Measurements from ENCODE around the gene AHCY.
"Not testable (repeated sequence)": the region's sequence is repeated elsewhere in the genome, so short reads cannot be mapped to it uniquely, and the experiment has no call there.

Gene AHCY

DNA sequence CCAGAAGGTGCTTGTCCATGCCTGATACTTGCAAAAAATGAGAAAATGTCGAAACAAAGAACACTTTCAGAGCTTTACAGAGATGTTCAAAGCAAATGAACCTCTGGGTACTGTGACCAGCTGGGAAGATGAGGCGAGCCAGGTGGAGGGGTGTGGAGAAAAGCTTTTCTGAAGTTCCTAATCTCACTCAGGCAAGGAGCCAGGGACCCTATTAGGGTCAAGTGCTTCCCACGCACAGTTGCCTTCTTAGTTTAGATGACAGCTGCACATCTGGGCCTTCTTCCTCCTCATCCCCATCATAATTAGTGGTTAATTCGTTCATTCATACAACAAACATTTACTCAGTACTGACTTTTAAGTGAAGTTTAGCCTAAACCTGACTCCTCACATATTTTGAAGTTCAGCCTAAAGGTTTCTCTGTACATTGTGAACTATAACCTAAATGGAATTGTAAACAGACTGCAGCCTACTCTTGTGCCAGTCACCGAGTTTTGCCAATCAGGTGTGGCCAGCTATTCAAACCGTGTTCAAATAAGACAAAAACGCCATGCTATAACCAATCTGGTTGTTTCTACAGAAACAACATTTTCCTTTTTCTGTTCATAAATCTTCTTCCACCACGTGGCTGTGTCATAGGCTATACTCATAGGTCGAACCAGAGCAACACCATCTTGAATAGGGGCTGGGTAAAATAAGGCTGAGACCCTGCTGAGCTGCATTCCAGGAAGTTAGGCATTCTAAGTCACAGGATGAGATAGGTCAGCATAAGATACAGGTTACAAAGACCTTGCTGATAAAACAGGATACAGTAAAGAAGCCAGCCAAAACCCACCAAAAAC is 19.3 kb upstream of the AHCY start:
- DNase-seq (ENCODE audit: low read depth): no peak

- no peak for DNase-seq (ENCODE audit: low read depth)
Measured at GRCh38 chr20:34320861-34321260, 17.7 kb upstream of the AHCY start.

DNA sequence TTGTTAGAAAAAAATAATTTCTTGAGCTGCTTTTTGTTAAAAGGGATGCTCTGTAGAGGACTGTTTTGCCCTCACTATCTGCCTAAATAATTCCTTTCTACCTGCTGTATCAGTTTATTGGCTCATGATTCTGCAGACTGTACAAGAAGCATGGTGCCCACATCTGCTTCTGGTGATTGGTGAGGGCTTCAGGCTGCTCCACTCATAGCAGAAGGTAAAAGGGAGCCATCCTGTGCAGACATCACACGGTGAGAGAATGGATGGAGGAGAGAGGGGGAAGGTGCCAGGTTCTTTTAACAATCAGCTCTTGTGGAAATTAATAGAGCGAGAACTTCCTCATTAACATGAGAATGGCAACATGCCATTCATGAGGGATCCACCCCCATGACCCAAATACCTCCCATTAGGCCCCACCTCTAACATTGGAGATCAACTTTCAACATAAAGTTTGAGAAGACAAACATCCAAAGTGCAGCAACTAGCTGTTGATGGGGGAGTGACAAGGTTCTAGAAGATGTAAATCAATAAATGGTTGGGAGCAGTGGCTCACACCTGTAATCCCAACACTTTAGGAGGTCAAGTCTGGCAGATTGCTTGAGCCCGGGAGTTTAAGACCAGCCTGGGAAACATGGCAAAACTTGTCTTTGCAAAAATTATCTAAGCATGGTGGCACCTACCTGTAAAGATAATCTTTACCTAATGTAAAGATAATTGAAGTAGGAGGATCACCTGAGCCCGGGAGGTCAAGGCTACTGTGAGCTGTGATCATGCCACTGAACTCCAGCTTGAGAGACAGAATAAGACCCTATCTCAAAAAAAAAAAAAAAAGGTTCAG is 15.7 kb upstream of the AHCY start:
- no peak for DNase-seq (ENCODE audit: low read depth)

DNA sequence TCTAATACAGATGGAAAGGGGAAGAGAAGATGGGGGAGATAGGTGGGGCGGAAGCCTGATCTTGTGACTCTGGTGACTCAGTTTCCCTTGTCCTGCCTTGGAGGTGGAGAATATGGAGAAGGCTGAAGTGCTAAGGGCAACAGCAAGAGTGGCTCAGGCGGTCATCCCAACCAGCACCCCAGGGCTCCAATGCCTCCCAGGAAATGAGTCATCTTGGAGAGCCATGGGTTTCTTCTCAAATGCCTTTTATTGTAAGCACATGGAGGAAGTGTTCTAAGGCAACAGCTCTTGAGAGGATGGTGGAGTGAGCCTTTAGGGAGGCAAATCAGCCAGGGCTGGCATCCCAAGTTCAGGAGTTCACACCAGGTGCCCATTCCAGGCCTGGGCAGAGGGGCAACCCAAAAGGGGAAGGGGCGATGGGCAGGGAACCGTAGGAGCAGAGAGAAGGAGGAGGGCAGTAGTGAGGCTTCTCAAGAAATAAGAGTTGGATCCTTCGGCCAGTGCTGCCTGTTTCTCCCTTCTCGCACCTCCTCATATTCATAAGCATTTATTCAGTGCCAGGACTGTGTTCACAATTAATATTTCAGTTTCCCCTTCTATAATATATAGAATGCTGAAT is 13.2 kb upstream of the AHCY start:
- peak; percentile 20 for DNase-seq (ENCODE audit: low read depth)

DNA sequence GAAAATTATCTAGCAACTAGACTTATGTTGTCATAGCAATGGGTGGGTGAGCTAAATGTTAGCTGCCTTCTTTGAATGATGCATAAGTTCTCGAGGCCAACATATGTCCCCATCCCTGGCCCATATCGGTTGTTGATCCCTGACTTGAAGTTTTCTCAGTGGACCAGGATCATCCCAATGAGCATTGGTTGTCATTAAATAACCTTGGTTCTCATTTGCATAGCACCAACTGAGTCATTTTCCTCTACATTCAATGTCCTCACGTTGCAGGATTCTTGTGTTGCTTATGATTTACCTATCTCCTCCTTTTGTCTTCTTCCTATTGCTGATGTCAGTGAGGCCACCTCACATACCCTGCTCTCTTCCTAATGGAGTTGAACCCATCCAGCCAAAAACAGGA is 12.1 kb upstream of the AHCY start:
- DNase-seq (ENCODE audit: low read depth): no peak

GRCh38 chr20:34312544-34313217 is 9.5 kb upstream of the AHCY start:
- peak; percentile 65 for DNase-seq (ENCODE audit: low read depth)

DNA sequence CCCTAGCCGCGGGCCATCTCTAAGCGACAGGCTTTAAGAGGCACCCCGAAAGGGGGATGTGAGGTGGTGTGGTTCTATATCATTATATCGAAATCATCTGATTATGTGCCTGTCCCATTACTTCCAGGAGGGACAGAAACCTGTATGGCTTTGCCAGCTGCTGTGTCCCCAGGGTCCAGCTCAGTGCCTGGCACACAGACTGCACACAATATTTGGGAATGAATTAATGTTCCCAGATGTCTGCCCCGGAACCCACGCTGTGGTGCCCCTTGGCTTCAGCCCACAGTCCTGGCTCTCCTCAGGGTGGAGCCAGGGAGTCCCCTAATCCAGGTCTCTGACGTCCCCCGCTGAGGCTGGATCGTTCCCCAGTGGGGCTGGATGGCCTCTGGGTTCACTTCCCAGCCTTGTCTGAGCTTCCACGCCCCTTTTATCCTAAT is 8.9 kb upstream of the AHCY start:
- no peak for DNase-seq (ENCODE audit: low read depth)

DNA sequence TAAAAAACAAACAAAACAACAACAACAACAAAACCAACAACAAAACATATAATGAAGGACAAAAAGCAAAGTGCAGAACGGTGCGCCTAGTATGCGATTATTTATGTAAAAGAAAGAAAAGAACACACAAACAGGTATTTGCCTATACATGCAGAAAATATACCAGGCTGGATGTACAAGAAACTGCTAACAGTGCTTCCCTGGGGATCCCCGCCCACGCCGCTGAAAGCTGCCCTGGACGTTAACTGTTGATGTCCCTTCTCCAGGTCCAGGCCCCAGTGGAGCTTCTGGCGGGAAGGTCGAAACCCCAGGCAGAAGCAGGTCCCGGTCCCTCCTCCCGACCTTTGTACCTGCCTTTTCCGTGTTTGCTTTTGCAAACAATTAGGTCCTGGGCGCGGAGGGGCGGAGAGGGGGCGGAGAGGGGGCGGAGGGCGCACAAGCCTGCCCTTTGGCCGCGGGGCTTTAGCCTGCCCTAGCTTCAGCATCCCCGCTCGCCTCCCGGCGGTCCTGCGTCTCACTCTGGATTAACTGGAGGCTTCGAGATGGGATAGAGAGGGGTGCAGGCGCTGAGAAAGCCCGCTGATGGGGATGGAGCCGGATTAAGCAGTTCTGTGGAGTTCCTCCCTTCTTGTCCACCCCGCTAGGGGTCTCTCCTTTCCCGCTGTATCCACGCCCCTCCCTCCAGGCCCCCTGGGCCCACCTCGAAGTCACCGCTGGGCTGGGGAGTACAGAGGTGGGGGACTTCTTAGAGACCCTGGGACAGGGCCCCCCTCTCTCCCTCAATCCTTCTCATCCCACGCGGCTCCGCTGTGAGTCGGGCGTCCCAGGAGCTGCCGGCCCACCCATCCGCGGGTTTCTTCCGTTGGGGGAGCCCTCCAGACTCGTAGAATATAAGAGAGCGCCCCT is 8.2 kb upstream of the AHCY start:
- DNase-seq (ENCODE audit: low read depth): no peak

DNA sequence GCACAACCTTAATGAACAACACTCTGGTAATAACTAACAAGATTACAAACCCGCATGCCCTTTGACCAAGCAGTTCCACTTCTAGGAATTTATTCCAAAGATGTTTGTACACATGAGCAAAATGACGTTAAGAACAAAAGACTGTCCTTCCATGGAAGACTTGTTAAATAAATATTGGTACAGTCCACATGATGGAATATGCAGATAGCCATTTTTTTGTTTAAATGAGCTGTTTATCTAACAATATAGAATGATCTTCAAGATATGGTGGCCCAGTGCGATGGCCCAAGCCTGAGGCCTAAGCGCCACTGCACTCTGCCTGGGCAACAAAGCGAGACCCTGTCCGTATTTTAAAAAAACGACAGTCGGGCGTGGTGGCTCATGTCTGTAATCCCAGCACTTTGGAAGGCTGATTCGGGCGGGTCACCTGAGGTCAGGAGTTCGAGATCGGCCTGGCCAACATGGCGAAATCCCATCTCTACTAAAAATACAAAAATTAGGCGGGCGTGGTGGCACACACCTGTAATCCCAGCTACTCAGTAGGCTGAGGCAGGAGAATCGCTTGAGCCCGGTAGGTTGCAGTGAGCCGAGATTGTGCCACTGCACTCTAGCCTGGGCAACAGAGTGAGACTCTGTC is 7.4 kb upstream of the AHCY start:
- DNase-seq (ENCODE audit: low read depth): no peak

GRCh38 chr20:34309691-34310090 is 6.5 kb upstream of the AHCY start:
- no peak for DNase-seq (ENCODE audit: low read depth)

- DNase-seq (ENCODE audit: low read depth): no peak
Measured at GRCh38 chr20:34305333-34306230, 2.4 kb upstream of the AHCY start.

DNA sequence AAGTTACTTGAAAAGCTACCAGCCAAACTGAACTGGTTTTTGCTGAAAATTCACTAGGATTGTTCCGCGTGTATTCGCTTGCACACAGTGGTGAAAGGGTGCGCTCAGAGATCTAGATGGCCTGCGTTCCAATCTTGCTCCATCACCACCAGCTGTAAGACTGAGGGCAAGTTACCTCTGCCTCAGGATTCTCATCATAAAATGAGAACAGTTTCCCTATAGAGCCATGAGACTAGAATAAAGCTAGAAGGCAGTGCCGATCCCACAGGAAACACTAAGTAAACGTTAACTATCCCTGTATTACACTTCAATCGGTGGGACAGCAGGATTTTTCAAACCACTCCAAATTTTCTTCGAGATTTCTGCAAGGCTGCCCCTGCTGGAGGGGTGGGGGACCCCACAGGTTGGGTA is 838 bp downstream of the AHCY start:
- DNase-seq (ENCODE audit: low read depth): peak; percentile 20

DNA sequence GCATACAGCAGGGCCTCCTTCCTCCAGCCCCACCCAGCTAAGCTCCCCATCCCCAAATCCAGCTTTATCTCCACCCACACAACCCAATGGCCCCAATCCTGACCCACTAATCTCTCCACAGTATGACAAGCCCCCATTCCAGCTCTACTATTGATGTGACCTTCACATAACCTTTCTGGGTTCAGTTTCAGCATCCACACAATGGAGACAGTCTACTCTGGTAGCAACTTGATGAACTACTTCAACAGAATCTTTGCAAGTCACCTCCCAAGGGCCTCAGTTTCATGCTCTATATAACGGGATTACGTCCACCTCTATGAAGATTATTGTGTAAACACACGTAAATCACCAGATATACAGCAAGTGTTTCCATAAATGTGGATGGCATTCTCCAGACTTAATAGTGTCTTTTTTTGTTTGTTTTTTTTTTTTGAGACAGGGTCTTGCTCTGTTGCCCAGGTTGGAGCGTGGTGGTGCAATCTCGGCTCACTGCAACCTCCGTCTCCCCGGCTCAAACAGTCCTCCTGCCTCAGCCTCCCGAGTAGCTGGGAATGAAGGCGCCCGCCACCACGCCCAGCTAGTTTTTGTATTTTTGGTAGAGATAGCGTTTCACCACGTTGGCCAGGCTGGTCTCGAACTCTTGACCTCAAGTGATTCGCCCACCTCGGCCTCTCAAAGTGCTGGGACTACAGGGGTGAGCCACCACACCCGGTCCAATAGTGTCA is 1.4 kb downstream of the AHCY start:
- no peak for DNase-seq (ENCODE audit: low read depth)

GRCh38 chr20:34300809-34301586 is 2.2 kb downstream of the AHCY start:
- no peak for DNase-seq (ENCODE audit: low read depth)

DNA sequence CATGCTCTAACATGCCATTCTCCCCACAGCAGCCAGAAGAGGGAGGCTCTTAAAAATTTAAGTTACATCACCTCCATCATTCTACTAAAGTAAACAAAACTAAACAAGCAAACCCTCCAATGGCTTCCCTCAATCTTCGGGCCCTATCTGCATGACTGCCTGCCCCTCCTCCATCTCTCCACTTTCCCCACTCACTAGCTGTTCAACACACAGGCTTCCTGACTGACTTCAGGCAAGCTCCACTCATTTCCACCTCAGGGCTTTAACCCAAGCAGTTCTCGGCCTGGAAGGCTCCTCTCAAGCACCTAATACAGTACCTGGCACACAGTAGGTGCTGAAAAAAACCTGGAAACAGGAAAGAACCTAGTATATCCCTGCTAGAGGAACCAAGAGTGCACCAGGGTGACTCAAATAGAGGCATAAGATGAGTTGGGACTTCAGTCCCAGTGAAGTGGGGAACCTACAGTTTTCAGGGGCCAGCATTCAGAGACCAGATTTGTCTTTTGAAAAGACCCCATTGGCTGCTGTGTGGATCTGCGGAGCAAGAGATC is 2.8 kb downstream of the AHCY start:
- no peak for DNase-seq (ENCODE audit: low read depth)

DNA sequence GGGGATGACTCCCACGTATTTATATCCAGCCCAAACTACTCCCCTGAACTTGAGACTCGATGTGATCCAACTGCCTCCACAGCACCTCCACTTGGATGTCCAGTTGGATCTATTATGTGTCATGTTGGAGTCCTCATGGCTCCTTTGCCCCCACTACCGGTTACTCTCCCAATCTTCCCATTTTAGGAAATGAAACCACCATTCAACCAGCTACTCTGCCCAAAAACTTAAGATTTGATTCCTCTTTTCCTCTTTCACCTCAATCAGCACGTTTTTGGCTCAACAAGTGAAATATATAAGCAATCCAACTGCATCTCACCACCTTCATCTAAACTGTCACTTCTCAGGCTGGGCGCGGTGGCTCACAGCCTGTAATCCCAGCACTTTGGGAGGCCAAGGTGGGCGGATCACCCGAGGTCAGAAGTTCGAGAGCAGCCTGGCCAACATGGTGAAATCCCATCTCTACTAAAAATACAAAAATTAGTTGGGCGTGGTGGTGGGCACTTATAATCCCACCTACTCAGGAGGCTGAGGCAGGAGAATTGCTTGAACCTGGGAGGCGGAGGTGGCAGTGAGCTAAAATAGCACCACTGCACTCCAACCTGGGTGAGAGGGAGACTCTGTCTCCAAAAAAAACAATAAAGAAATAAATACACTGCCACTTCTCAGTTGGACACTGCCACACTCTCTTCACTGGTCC is 3.4 kb downstream of the AHCY start:
- no peak for DNase-seq (ENCODE audit: low read depth)

GRCh38 chr20:34298294-34298784 is 4.8 kb downstream of the AHCY start:
- DNase-seq (ENCODE audit: low read depth): not testable (repeated sequence)
